ENCODE results near the gene WDR18.
A peak's percentile ranks its signal among the peaks of the same experiment; 100 is the strongest.

The WDR18 gene

DNA sequence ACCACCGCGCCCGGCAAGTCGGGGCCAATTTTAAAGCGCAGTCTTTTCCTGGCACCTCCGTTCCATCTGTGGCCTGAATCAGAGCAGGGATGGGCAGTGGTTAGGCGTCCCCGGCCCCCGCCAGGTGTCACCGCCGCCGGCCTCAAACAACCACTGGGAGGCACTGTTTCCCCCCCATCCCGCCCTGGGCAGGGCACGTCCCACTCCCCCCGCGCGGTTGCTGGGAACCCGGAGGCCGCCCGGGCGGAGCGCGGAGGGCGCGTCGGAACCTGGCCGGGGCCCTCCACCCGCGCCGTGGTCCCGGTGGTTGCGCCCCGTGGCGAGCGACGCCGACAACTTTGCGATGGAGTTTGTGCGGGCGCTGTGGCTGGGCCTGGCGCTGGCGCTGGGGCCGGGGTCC is 15.9 kb downstream of the WDR18 start, which contains the start of gene GRIN3B:
Gene GRIN3B (plus strand): TSS at position 325 of the 400 bp plus-strand sequence. CDS start 19 bp downstream, at position 344.
- H3K27me3 ChIP-seq (replicated peaks) = peaks cover 48% of the 10 kb centered on the region

DNA sequence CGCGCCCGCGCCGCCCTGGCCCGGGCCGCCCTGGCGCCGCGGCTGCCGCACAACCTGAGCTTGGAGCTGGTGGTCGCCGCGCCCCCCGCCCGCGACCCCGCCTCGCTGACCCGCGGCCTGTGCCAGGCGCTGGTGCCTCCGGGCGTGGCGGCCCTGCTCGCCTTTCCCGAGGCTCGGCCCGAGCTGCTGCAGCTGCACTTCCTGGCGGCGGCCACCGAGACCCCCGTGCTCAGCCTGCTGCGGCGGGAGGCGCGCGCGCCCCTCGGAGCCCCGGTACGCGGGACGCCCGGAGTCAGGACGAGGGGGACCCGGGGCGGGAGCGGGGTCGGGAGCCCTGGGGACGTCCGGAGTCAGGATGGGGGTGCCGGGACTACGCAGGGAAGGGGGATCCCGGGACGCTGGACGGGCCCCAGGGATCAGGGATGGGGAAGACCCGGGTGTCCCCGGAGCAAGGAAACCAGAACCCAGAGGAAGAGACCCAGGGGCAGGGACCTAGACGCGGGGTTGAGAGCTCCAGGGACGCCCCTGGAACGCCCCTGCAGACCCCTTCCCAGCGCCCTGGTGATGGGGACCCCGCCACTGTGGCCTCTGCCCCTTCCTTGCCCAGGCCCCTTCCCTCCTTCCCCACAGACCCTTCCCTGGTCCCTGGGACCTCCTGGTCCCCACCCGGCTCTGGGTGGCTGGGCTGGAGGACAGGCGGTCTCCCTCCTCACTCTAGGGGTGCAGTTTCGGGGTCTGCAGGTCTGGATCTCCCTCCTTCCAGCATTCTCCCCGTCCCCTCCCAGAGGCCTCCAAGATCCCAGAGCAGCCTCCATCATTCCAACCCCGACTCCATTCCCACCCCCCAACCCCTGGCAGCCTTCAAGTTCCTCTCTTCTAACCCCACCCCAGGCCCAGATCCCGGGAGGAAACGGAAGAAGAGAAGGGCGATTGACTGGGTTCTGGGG is 16.7 kb downstream of the WDR18 start:
- in situ Hi-C loops (cut with HindIII; ENCODE audit: low pct_ligation_motif_present, low sequenced_read_pairs) = no loop called here
- Histone ChIP-seq H3K27me3 (replicated peaks) (peaks cover 48% of the 10 kb centered on the region), H3K36me3 (replicated peaks) (no peaks in the 10 kb centered on the region), H3K27ac (no peak overlapping the region), H3K4me3 (ENCODE audit: low read depth, low read length) (no peak overlapping the region)
- TF ChIP-seq, protein P1, sequence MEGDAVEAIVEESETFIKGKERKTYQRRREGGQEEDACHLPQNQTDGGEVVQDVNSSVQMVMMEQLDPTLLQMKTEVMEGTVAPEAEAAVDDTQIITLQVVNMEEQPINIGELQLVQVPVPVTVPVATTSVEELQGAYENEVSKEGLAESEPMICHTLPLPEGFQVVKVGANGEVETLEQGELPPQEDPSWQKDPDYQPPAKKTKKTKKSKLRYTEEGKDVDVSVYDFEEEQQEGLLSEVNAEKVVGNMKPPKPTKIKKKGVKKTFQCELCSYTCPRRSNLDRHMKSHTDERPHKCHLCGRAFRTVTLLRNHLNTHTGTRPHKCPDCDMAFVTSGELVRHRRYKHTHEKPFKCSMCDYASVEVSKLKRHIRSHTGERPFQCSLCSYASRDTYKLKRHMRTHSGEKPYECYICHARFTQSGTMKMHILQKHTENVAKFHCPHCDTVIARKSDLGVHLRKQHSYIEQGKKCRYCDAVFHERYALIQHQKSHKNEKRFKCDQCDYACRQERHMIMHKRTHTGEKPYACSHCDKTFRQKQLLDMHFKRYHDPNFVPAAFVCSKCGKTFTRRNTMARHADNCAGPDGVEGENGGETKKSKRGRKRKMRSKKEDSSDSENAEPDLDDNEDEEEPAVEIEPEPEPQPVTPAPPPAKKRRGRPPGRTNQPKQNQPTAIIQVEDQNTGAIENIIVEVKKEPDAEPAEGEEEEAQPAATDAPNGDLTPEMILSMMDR (IDR thresholded peaks at IDR 0.05; ENCODE audit: low read depth, low read length, missing control alignments) = no peak
- DNase-seq = no peak

More for the DNA sequence above, 15.9 kb downstream of the WDR18 start, which contains the start of gene GRIN3B:
- no peaks in the 10 kb centered on the region for H3K36me3 ChIP-seq (replicated peaks)
- DNase-seq = peak; percentile 13
- in situ Hi-C loops (cut with HindIII; ENCODE audit: low pct_ligation_motif_present, low sequenced_read_pairs) = no loop called here
- TF ChIP-seq, protein P1 (IDR thresholded peaks at IDR 0.05; ENCODE audit: low read depth, low read length, missing control alignments) = peak; percentile 63
- H3K4me3 ChIP-seq (ENCODE audit: low read depth, low read length) = no peak within 1 kb of the TSS
- no peak within 1 kb of the TSS for H3K27ac ChIP-seq

DNA sequence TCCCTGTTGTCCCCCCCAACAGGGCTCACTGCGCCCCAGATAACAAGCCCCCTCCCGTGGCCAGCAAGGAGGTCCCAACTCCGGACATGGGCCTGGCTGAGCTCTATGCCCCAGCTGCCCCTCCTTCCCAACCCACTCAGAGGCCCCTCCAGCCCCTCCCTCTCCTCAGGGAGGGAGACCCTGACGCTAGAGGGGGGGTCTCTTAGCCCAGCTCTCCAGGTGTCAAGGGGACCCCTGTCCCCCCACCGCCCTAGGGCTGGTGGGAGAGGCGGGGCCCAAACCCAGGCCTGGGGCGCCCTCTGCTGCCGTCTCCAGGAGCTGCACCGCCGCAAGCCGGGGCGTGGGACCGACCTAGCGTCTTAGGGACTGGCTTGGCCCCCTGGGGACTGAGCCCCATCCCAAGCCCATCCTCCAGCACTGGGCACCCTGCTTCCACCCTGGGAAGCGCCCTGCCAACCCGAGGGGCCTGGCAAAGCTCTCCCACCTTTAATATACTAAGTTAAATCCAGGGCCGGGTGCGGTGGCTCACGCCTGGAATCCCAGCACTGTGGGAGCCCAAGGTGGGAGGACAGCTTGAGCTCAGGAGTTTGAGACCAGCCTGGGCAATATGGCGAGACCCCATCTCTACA is 17.5 kb downstream of the WDR18 start:
- TF ChIP-seq, protein P1 (IDR thresholded peaks at IDR 0.05; ENCODE audit: low read depth, low read length, missing control alignments) = peak; percentile 94
- DNase-seq = no peak
- Histone ChIP-seq H3K27ac (no peak overlapping the region), H3K36me3 (replicated peaks) (no peaks in the 10 kb centered on the region), H3K27me3 (replicated peaks) (peaks cover 40% of the 10 kb centered on the region), H3K4me3 (ENCODE audit: low read depth, low read length) (no peak overlapping the region)
- in situ Hi-C loops (cut with HindIII; ENCODE audit: low pct_ligation_motif_present, low sequenced_read_pairs) = no loop called here

DNA sequence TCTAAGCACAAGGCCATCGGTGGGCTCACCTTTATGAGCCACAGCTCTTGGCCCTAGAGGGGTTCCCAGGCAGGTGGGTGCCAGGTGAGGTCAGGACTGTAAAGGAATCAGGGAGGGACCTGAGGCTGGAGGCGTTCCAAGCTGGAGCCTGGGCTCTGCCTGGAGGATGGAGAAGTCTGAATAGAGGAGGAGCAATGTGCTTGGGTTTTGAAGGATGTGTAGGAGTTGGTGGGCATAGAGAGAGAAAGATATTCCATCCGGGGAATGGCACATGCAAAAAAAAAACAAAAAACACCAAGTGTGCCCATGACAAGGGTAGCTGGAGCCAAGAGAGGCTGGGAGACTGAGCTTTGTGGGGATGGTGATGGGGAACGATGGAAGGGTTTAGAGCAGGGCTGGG is 18.5 kb downstream of the WDR18 start:
- Histone ChIP-seq H3K27ac (no peak overlapping the region), H3K27me3 (replicated peaks) (peaks cover 33% of the 10 kb centered on the region), H3K4me3 (ENCODE audit: low read depth, low read length) (no peak overlapping the region), H3K36me3 (replicated peaks) (no peaks in the 10 kb centered on the region)
- DNase-seq = no peak
- in situ Hi-C loops (cut with HindIII; ENCODE audit: low pct_ligation_motif_present, low sequenced_read_pairs) = no loop called here
- TF ChIP-seq, protein P1 (IDR thresholded peaks at IDR 0.05; ENCODE audit: low read depth, low read length, missing control alignments) = no peak

DNA sequence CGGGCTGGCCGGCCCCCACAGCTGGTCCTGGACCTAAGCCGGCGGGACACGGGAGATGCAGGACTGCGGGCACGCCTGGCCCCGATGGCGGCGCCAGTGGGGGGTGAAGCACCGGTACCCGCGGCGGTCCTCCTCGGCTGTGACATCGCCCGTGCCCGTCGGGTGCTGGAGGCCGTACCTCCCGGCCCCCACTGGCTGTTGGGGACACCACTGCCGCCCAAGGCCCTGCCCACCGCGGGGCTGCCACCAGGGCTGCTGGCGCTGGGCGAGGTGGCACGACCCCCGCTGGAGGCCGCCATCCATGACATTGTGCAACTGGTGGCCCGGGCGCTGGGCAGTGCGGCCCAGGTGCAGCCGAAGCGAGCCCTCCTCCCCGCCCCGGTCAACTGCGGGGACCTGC is 19.1 kb downstream of the WDR18 start:
- TF ChIP-seq, protein P1 (IDR thresholded peaks at IDR 0.05; ENCODE audit: low read depth, low read length, missing control alignments) = no peak
- H3K27ac ChIP-seq = no peak overlapping the region
- peaks cover 27% of the 10 kb centered on the region for H3K27me3 ChIP-seq (replicated peaks)
- in situ Hi-C loops (cut with HindIII; ENCODE audit: low pct_ligation_motif_present, low sequenced_read_pairs) = no loop called here
- no peak overlapping the region for H3K4me3 ChIP-seq (ENCODE audit: low read depth, low read length)
- DNase-seq = no peak
- H3K36me3 ChIP-seq (replicated peaks) = no peaks in the 10 kb centered on the region
